ENCODE data around the gene MYL6B. TPM values are rescaled to one million over a fixed set of nuclear protein-coding genes. Genes with fewer than 3 reads are reported as not detected.
A peak's percentile ranks its signal among the peaks of the same experiment; 100 is the strongest.
"Not testable (repeated sequence)": the region's sequence is repeated elsewhere in the genome, so short reads cannot be mapped to it uniquely, and the experiment has no call there.

MYL6B gene
- total RNA-seq, 2 donors from 2014 or later: 96.3 to 111 TPM

GRCh38 chr12:56117082-56117706, 35.2 kb upstream of the MYL6B start:
- Mint-ChIP-seq H3K4me3 (peak overlapping the region; percentile 90 to 93), H3K27ac (peak overlapping the region; percentile 99), H3K4me1 (ENCODE audit: low read depth) (peaks cover 32% of the 10 kb centered on the region), H3K36me3 (ENCODE audit: insufficient read depth in 2 of 2) (peaks cover 16 to 26% of the 10 kb centered on the region in 2 donors)
- DNase-seq; ATAC-seq (replicated peaks in 1 of 2); H3K27me3 Mint-ChIP-seq (ENCODE audit: low read depth); H3K9me3 Mint-ChIP-seq: not testable (repeated sequence)

- no peaks in the 10 kb centered on the region for H3K9me3 Mint-ChIP-seq
- DNase-seq: peak; percentile 97 to 99
- no peaks in the 10 kb centered on the region for H3K27me3 Mint-ChIP-seq (ENCODE audit: low read depth)
- H3K4me3 Mint-ChIP-seq: peak within 1 kb of the TSS; percentile 90 to 93
- peaks cover 16 to 25% of the 10 kb centered on the region in 2 donors for H3K36me3 Mint-ChIP-seq (ENCODE audit: insufficient read depth in 2 of 2)
- ATAC-seq (replicated peaks in 1 of 2): peak; percentile 87
- peaks cover 32% of the 10 kb centered on the region for H3K4me1 Mint-ChIP-seq (ENCODE audit: low read depth)
- peak within 1 kb of the TSS; percentile 99 for H3K27ac Mint-ChIP-seq
Observed at GRCh38 chr12:56117778-56118687, 34.4 kb upstream of the MYL6B start, which contains the start of gene ZC3H10. Gene ZC3H10 (plus strand): TSS chr12:56118266. CDS start chr12:56120563, 2,297 bp downstream.

- Mint-ChIP-seq H3K27ac (peak overlapping the region; percentile 66), H3K36me3 (ENCODE audit: insufficient read depth in 2 of 2) (peaks cover 16 to 21% of the 10 kb centered on the region in 2 donors), H3K27me3 (ENCODE audit: low read depth) (no peaks in the 10 kb centered on the region), H3K9me3 (no peaks in the 10 kb centered on the region), H3K4me3 (peak overlapping the region; percentile 90 to 93), H3K4me1 (ENCODE audit: low read depth) (peaks cover 34% of the 10 kb centered on the region)
- peak in 1 of 2 donors; percentile 3 for ATAC-seq (replicated peaks in 1 of 2)
- DNase-seq: no peak
Observed at GRCh38 chr12:56118688-56119357, 33.6 kb upstream of the MYL6B start.

DNA sequence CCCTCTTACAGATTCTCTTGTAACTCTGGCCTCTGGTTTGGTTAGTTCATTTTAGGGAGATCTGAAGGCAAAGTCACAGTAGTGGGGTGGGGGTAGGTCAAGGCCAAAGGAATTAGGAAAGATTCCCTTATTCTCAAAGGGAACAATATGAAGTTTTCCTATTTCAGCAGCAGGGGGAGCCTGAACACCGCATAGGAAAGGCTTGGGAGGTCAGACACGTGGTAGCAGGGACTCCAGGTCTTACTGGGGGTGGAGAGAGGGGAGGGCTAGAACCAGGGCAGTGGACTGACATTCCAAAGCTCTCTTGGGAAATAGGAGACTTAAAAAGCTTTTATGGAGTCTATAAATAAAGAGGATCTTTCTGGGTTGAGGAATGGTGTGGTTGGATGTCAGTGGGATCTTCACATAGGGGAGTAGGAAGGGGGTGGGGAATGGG, 33.0 kb upstream of the MYL6B start:
- peak overlapping the region; percentile 90 to 93 for H3K4me3 Mint-ChIP-seq
- no peaks in the 10 kb centered on the region for H3K27me3 Mint-ChIP-seq (ENCODE audit: low read depth)
- peak; percentile 63 to 69 for DNase-seq
- no peaks in the 10 kb centered on the region for H3K9me3 Mint-ChIP-seq
- H3K4me1 Mint-ChIP-seq (ENCODE audit: low read depth): peaks cover 39% of the 10 kb centered on the region
- peaks cover 16 to 27% of the 10 kb centered on the region in 2 donors for H3K36me3 Mint-ChIP-seq (ENCODE audit: insufficient read depth in 2 of 2)
- ATAC-seq (replicated peaks in 1 of 2): no peak
- peak overlapping the region; percentile 66 for H3K27ac Mint-ChIP-seq

- H3K4me1 Mint-ChIP-seq (ENCODE audit: low read depth): peaks cover 39% of the 10 kb centered on the region
- no peaks in the 10 kb centered on the region for H3K9me3 Mint-ChIP-seq
- H3K4me3 Mint-ChIP-seq: no peak overlapping the region
- peaks cover 16 to 27% of the 10 kb centered on the region in 2 donors for H3K36me3 Mint-ChIP-seq (ENCODE audit: insufficient read depth in 2 of 2)
- no peaks in the 10 kb centered on the region for H3K27me3 Mint-ChIP-seq (ENCODE audit: low read depth)
- H3K27ac Mint-ChIP-seq: peak overlapping the region; percentile 16
- ATAC-seq (replicated peaks in 1 of 2) (no peak), DNase-seq (no peak)
Observed at GRCh38 chr12:56120158-56120846, 32.1 kb upstream of the MYL6B start.

- DNase-seq (no peak), ATAC-seq (replicated peaks in 1 of 2) (no peak)
- no peak overlapping the region for H3K4me3 Mint-ChIP-seq
- H3K4me1 Mint-ChIP-seq (ENCODE audit: low read depth): peaks cover 40% of the 10 kb centered on the region
- H3K36me3 Mint-ChIP-seq (ENCODE audit: insufficient read depth in 2 of 2): peaks cover 16 to 27% of the 10 kb centered on the region in 2 donors
- no peaks in the 10 kb centered on the region for H3K27me3 Mint-ChIP-seq (ENCODE audit: low read depth)
- H3K9me3 Mint-ChIP-seq: no peaks in the 10 kb centered on the region
- no peak overlapping the region for H3K27ac Mint-ChIP-seq
Observed at GRCh38 chr12:56121204-56121870, 31.1 kb upstream of the MYL6B start.

- H3K9me3 Mint-ChIP-seq: no peaks in the 10 kb centered on the region
- DNase-seq: no peak
- no peak overlapping the region for H3K4me3 Mint-ChIP-seq
- H3K36me3 Mint-ChIP-seq (ENCODE audit: insufficient read depth in 2 of 2): peaks cover 6 to 16% of the 10 kb centered on the region in 2 donors
- H3K27me3 Mint-ChIP-seq (ENCODE audit: low read depth): no peaks in the 10 kb centered on the region
- no peak overlapping the region for H3K27ac Mint-ChIP-seq
- ATAC-seq (replicated peaks in 1 of 2): no peak
- peaks cover 51% of the 10 kb centered on the region for H3K4me1 Mint-ChIP-seq (ENCODE audit: low read depth)
Observed at GRCh38 chr12:56122637-56123036, 29.8 kb upstream of the MYL6B start.

DNA sequence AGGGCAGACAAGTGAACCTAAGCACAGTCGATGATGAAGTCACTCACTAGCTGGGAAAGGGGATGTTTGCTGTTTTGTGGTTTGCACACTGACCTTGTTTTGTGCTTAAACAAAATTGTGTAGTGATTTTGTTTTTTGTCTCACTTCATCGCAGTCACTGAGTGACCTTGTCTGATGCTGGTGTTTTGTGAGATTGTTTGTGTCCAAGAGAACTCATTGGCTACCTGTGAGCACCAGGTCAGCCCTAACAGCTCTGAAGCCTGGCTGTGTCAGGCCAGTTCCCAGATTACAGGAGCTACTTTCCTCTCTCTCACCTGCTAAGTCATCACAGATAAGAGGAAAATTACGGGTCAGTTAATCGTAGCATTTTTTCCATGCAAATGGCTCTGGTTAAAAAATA, 28.3 kb upstream of the MYL6B start:
- no peak for DNase-seq
- H3K36me3 Mint-ChIP-seq (ENCODE audit: insufficient read depth in 2 of 2): peaks cover 7 to 14% of the 10 kb centered on the region in 2 donors
- no peak overlapping the region for H3K4me3 Mint-ChIP-seq
- no peaks in the 10 kb centered on the region for H3K27me3 Mint-ChIP-seq (ENCODE audit: low read depth)
- H3K4me1 Mint-ChIP-seq (ENCODE audit: low read depth): peaks cover 43% of the 10 kb centered on the region
- H3K27ac Mint-ChIP-seq: peak overlapping the region; percentile 68
- H3K9me3 Mint-ChIP-seq: no peaks in the 10 kb centered on the region
- no peak for ATAC-seq (replicated peaks in 1 of 2)

DNA sequence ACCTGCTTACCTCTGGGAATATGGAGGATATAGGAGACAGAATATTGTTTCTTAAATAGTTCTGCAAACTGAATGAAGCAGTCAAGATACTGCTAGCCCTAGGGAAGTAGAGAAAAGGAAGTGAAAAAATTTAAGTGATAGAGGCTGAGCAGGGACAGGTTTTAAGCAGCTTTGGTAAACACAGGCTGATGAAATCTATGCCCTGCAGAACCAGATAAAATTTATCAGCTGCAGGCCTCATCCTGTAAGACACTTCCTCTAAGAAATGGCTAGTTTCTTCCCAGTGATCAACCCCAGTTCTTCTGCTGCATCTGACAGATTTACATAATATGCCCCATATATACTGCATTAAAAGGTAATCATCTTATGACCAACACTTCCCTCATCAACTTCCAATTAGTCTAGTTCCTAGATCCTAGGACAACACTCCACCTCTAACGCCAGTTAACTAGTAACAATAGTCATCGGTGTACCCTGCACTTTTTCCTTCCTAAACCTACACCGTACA, 25.6 kb upstream of the MYL6B start:
- H3K4me3 Mint-ChIP-seq: peak overlapping the region; percentile 97 to 98
- no peak for ATAC-seq (replicated peaks in 1 of 2)
- DNase-seq: no peak
- H3K27ac Mint-ChIP-seq: peak overlapping the region; percentile 81
- no peaks in the 10 kb centered on the region for H3K9me3 Mint-ChIP-seq
- peaks cover 56% of the 10 kb centered on the region for H3K4me1 Mint-ChIP-seq (ENCODE audit: low read depth)
- no peaks in the 10 kb centered on the region for H3K27me3 Mint-ChIP-seq (ENCODE audit: low read depth)
- peaks cover 14 to 23% of the 10 kb centered on the region in 2 donors for H3K36me3 Mint-ChIP-seq (ENCODE audit: insufficient read depth in 2 of 2)

DNA sequence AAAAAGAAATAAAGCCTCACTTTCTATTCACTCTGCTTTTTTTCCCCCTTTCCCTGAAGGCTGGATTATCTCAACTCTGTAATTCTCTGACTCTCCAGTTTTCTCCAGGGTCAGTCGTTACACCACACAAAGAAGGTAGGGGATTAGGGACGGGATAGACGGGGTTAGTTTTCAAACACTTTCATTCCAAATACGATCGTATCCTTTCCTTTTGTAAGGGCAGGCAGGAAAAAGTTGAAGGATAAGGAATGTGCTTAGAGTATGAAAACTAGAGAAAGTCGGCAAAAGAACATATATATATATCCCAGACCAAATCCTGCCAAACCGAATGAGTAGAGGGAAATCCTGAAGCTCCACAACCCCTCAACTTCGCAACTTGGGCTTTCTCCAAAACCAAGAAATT, 24.9 kb upstream of the MYL6B start:
- peaks cover 20 to 28% of the 10 kb centered on the region in 2 donors for H3K36me3 Mint-ChIP-seq (ENCODE audit: insufficient read depth in 2 of 2)
- H3K27ac Mint-ChIP-seq: peak overlapping the region; percentile 34
- ATAC-seq (replicated peaks in 1 of 2): no peak
- DNase-seq: no peak
- peak overlapping the region; percentile 97 to 98 for H3K4me3 Mint-ChIP-seq
- no peaks in the 10 kb centered on the region for H3K27me3 Mint-ChIP-seq (ENCODE audit: low read depth)
- peaks cover 62% of the 10 kb centered on the region for H3K4me1 Mint-ChIP-seq (ENCODE audit: low read depth)
- no peaks in the 10 kb centered on the region for H3K9me3 Mint-ChIP-seq

DNA sequence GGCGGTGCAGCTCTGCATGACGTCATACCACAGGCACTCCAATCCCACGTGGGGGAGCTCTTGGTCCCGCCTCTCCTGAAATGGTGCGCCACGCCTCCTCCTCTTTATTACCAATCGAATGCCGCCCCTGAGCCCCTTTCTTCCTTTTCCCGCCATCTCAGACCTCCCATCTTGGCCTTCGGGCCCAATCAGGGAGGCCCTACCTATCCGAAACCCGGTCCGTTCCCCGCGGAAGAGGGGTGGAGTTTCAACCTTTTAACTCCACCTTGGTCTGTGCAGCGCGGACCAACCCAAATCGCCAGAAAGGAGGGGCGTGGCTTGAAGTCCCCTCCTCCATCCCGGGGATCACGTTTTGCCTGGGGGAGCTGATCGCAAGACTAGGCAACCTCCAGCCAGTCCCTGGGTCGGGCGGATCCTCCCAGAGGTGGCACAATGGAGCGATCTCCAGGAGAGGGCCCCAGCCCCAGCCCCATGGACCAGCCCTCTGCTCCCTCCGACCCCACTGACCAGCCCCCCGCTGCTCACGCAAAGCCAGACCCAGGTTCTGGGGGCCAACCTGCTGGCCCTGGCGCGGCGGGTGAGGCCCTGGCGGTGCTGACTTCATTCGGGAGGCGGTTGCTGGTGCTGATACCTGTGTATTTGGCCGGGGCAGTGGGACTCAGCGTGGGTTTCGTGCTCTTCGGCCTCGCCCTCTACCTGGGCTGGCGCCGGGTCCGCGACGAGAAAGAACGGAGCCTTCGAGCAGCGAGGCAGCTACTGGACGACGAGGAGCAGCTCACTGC, 24.3 kb upstream of the MYL6B start, which contains the start of gene ESYT1:
ESYT1 (plus strand) TSS at position 380 of the 782 bp plus-strand sequence; CDS start at position 433, 53 bp downstream.
- Mint-ChIP-seq H3K4me3 (peak within 1 kb of the TSS; percentile 97 to 98), H3K27me3 (ENCODE audit: low read depth) (no peaks in the 10 kb centered on the region), H3K4me1 (ENCODE audit: low read depth) (peaks cover 62% of the 10 kb centered on the region), H3K36me3 (ENCODE audit: insufficient read depth in 2 of 2) (peaks cover 21 to 29% of the 10 kb centered on the region in 2 donors), H3K27ac (peak within 1 kb of the TSS; percentile 94), H3K9me3 (no peaks in the 10 kb centered on the region)
- DNase-seq (peak; percentile 97 to 99), ATAC-seq (replicated peaks in 1 of 2) (peak; percentile 93 to 94)
